Chondrocyte (in vitro differentiated cells): ENCODE data around the gene ELOVL7. TPM values are rescaled to one million over a fixed set of nuclear protein-coding genes. Genes with fewer than 3 reads are reported as not detected.

Experiments
- DNase-seq: peaks from one replicate; pipeline ENCODE4 v3.0.0; 2021; ENCODE audit warnings: mixed read lengths, low spot score
- H3K27ac Mint-ChIP-seq: one replicate; pipeline ENCODE4 v1.8.0; 2021; ENCODE audit warnings: mild to moderate bottlenecking, moderate library complexity, mixed read lengths; ENCODE audit not compliant: unreplicated experiment
- H3K27me3 Mint-ChIP-seq: 2 replicates; pipeline ENCODE4 v1.8.0; 2021; ENCODE audit warnings: low read depth, mixed read lengths
- H3K36me3 Mint-ChIP-seq: 2 replicates; pipeline ENCODE4 v1.8.0; 2021; ENCODE audit warnings: low read depth, mixed read lengths
- H3K4me1 Mint-ChIP-seq: 2 replicates; pipeline ENCODE4 v1.8.0; 2021; ENCODE audit warnings: low read depth, mild to moderate bottlenecking, mixed read lengths
- H3K4me3 Mint-ChIP-seq: one replicate; pipeline ENCODE4 v1.8.0; 2021; ENCODE audit warnings: mild to moderate bottlenecking, moderate library complexity, mixed read lengths; ENCODE audit not compliant: unreplicated experiment
- H3K9me3 Mint-ChIP-seq: 2 replicates; pipeline ENCODE4 v1.8.0; 2021; ENCODE audit warnings: low read depth, mixed read lengths
- CTCF ChIP-seq: fragments of 200-600 bp; sonication (generic); IDR thresholded peaks from 2 replicates; pipeline ENCODE4 v1.5.0; 2021; ENCODE audit warnings: antibody characterized with exemption, mild to moderate bottlenecking, moderate library complexity
- long read RNA-seq: library from polyadenylated mRNA; stranded (forward); transcript quantifications from one replicate; pipeline ENCODE4 v2.0.0, GENCODE V29; 2021
- total RNA-seq: library from RNA; stranded (reverse); gene quantifications from 3 replicates; pipeline ENCODE4 v1.2.1, GENCODE V29; 2021

The ELOVL7 gene
- total RNA-seq: 0.22 to 0.40 TPM (median 0.28 TPM) in 3 replicates
- long read RNA-seq, partial matches to known transcripts: 1 of 2 reads
- long read RNA-seq, other reads (novel, unspliced or antisense): 0 of 2 reads

- peaks cover 13% of the 10 kb centered on the region for H3K4me1 Mint-ChIP-seq
- no peak within 1 kb of the TSS for H3K27ac Mint-ChIP-seq
- DNase-seq: no peak
- peaks cover 61% of the 10 kb centered on the region for H3K27me3 Mint-ChIP-seq
- H3K4me3 Mint-ChIP-seq: peak within 1 kb of the TSS; percentile 81
- H3K9me3 Mint-ChIP-seq: no peaks in the 10 kb centered on the region
- peak; percentile 72 for TF ChIP-seq CTCF
- peaks cover 2% of the 10 kb centered on the region for H3K36me3 Mint-ChIP-seq
Measured at GRCh38 chr5:60843936-60844905, at the start of gene ELOVL7. TSS of gene ELOVL7 (minus strand) at chr5:60844269. CDS start at chr5:60787397, 56,872 bp downstream.

GRCh38 chr5:60893521-60893920 is 49.5 kb upstream of the ELOVL7 start:
- Mint-ChIP-seq H3K4me1 (peaks cover 2% of the 10 kb centered on the region), H3K27me3 (no peaks in the 10 kb centered on the region), H3K36me3 (peaks cover 13% of the 10 kb centered on the region), H3K27ac (no peak overlapping the region), H3K9me3 (no peaks in the 10 kb centered on the region), H3K4me3 (no peak overlapping the region)
- TF ChIP-seq CTCF: no peak
- no peak for DNase-seq

- no peak overlapping the region for H3K27ac Mint-ChIP-seq
- no peaks in the 10 kb centered on the region for H3K27me3 Mint-ChIP-seq
Measured at GRCh38 chr5:60891667-60892066, 47.6 kb upstream of the ELOVL7 start.

GRCh38 chr5:60888359-60889061 is 44.4 kb upstream of the ELOVL7 start:
- no peak for TF ChIP-seq CTCF
- no peak for DNase-seq
- peaks cover 2% of the 10 kb centered on the region for H3K4me1 Mint-ChIP-seq
- H3K4me3 Mint-ChIP-seq: no peak overlapping the region
- H3K27me3 Mint-ChIP-seq: no peaks in the 10 kb centered on the region
- no peaks in the 10 kb centered on the region for H3K9me3 Mint-ChIP-seq
- peaks cover 12% of the 10 kb centered on the region for H3K36me3 Mint-ChIP-seq
- H3K27ac Mint-ChIP-seq: no peak overlapping the region

More at GRCh38 chr5:60891667-60892066, 47.6 kb upstream of the ELOVL7 start:
- Mint-ChIP-seq H3K4me3 (no peak overlapping the region), H3K4me1 (peaks cover 2% of the 10 kb centered on the region), H3K36me3 (peaks cover 13% of the 10 kb centered on the region), H3K9me3 (no peaks in the 10 kb centered on the region)
- no peak for TF ChIP-seq CTCF
- no peak for DNase-seq

- Mint-ChIP-seq H3K27ac (no peak overlapping the region), H3K27me3 (no peaks in the 10 kb centered on the region), H3K36me3 (peaks cover 9% of the 10 kb centered on the region), H3K9me3 (no peaks in the 10 kb centered on the region), H3K4me3 (no peak overlapping the region), H3K4me1 (peaks cover 2% of the 10 kb centered on the region)
- no peak for DNase-seq
- no peak for TF ChIP-seq CTCF
Measured at GRCh38 chr5:60887746-60888145, 43.7 kb upstream of the ELOVL7 start.
